Measurements from ENCODE around the gene BNC1.
"Not testable (repeated sequence)": the region's sequence is repeated elsewhere in the genome, so short reads cannot be mapped to it uniquely, and the experiment has no call there.

GRCh38 chr15:83262181-83262580 is 22.3 kb downstream of the BNC1 start:
- TF ChIP-seq CTCF, POLR2A (IDR thresholded peaks at IDR 0.05): not testable (repeated sequence)
